Natural killer cell (primary cell): Measurements from ENCODE around the gene DNA2. TPM values are rescaled to one million over a fixed set of nuclear protein-coding genes. Genes with fewer than 3 reads are reported as not detected.

ENCODE experiments used
- total RNA-seq, 4 donors: library from RNA; stranded (reverse); fragments of 120-200 nt in 1 of 4; gene quantifications; one replicate each; pipeline versions ENCODE4 v1.2.3 to v1.2.4, GENCODE V29; 2013 to 2022

Gene DNA2
- total RNA-seq, 3 donors from 2014 or later (not counting 1 experiment from before 2014, with no cell fraction given), result 7.7 to 9.9 (median 8.6) TPM

Other genes starting within 250 kb of the DNA2 start
- not detected for gene ATOH7, start 239.9 kb downstream of the DNA2 start, total RNA-seq
- gene HNRNPH3, start 139.9 kb downstream of the DNA2 start, total RNA-seq, result 100 to 1,000 TPM; 132 to 162 (median 142) TPM
- gene PBLD, start 139.0 kb downstream of the DNA2 start, total RNA-seq, result 1 to 10 TPM; 1.4 to 2.1 (median 1.4) TPM
- gene RUFY2, start 64.7 kb downstream of the DNA2 start, total RNA-seq, result 10 to 100 TPM; 24.7 to 31.9 (median 31.4) TPM
- gene SLC25A16, start 55.5 kb upstream of the DNA2 start, total RNA-seq, result 10 to 100 TPM; 30.2 to 31.5 (median 31.1) TPM
- 1 to 10 TPM; 4.0 to 5.9 (median 4.5) TPM for gene TET1, start 88.4 kb upstream of the DNA2 start, total RNA-seq
- gene CCAR1, start 249.3 kb upstream of the DNA2 start, total RNA-seq, result 10 to 100 TPM; 73.7 to 84.1 (median 77.6) TPM